ENCODE measurements around the gene AP4E1. TPM values are rescaled to one million over a fixed set of nuclear protein-coding genes. Genes with fewer than 3 reads are reported as not detected.
"Not testable (repeated sequence)": the region's sequence is repeated elsewhere in the genome, so short reads cannot be mapped to it uniquely, and the experiment has no call there.

AP4E1 gene
- total and polyA plus RNA-seq, 4 experiments from 2014 or later: 3.0 to 15.2 (median 9.1) TPM

DNA sequence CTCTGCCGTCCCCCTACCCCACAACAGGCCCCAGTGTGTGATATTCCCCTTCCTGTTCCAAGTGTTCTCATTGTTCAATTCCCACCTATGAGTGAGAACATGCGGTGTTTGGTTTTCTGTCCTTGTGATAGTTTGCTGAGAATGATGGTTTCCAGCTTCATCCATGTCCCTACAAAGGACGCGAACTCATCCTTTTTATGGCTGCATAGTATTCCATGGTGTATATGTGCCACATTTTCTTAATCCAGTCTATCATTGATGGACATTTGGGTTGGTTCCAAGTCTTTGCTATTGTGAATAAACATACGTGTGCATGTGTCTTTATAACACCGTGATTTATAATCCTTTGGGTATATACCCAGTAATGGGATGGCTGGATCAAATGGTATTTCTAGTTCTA, 46.4 kb downstream of the AP4E1 start:
- H3K9me3 ChIP-seq (ENCODE audit: control insufficient read depth in 1 of 2, low read length in 2 of 2); H3K4me1 Mint-ChIP-seq; H3K4me3 ChIP-seq (ENCODE audit: low read length in 2 of 2); H3K4me1 ChIP-seq (ENCODE audit: insufficient read depth, low read length); DNase-seq; H3K27ac Mint-ChIP-seq; intact Hi-C loops (cut with micrococcal nuclease); H3K4me3 Mint-ChIP-seq; CTCF ChIA-PET (ENCODE audit: partially characterized antibody); H3K27ac ChIP-seq (ENCODE audit: low read depth, low read length); H3K27me3 ChIP-seq (ENCODE audit: insufficient read depth, low read length); POLR2A ChIA-PET (ENCODE audit: partially characterized antibody); H3K27me3 Mint-ChIP-seq: not testable (repeated sequence)
- Mint-ChIP-seq H3K36me3 (peaks cover 84 to 93% of the 10 kb centered on the region in 2 donors), H3K9me3 (peaks cover 0 to 38% (median 23%) of the 10 kb centered on the region in 8 donors)
- peaks cover 50% of the 10 kb centered on the region for H3K36me3 ChIP-seq (ENCODE audit: insufficient read depth, low read length)

DNA sequence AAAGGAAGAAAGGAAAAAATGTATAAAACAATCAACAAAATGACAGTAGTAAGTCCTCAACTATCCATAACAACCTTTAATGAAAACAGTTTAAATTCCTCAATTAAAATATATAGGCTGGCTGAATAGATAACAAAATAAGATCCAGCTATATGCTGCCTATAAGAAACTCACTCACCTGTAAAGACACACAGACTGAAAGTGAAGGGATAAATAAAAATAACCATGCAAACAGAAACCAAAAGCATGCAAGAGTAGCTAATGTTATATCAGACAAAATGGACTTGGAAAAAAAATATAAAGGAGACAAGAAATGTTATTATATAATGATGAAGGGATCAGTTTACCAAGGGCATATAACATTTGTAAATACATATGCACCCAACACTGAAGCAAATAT, 51.2 kb downstream of the AP4E1 start:
- Mint-ChIP-seq H3K36me3 (peaks cover 86 to 94% of the 10 kb centered on the region in 2 donors), H3K9me3 (peaks cover 0 to 68% (median 58%) of the 10 kb centered on the region in 8 donors), H3K4me1 (peaks cover 0 to 6% (median 2%) of the 10 kb centered on the region in 4 donors), H3K27ac (no peak overlapping the region), H3K27me3 (no peaks in the 10 kb centered on the region), H3K4me3 (no peak overlapping the region)
- no peak overlapping the region for H3K27ac ChIP-seq (ENCODE audit: low read depth, low read length)
- peaks cover 30% of the 10 kb centered on the region for H3K36me3 ChIP-seq (ENCODE audit: insufficient read depth, low read length)
- H3K4me3 ChIP-seq (ENCODE audit: low read length in 2 of 2): no peak overlapping the region
- H3K4me1 ChIP-seq (ENCODE audit: insufficient read depth, low read length): no peaks in the 10 kb centered on the region
- DNase-seq: no peak
- CTCF ChIA-PET (ENCODE audit: partially characterized antibody): no interaction called here
- POLR2A ChIA-PET (ENCODE audit: partially characterized antibody): no interaction called here
- no peaks in the 10 kb centered on the region for H3K27me3 ChIP-seq (ENCODE audit: insufficient read depth, low read length)
- no peaks in the 10 kb centered on the region for H3K9me3 ChIP-seq (ENCODE audit: control insufficient read depth in 1 of 2, low read length in 2 of 2)
- intact Hi-C loops (cut with micrococcal nuclease): no loop called here

DNA sequence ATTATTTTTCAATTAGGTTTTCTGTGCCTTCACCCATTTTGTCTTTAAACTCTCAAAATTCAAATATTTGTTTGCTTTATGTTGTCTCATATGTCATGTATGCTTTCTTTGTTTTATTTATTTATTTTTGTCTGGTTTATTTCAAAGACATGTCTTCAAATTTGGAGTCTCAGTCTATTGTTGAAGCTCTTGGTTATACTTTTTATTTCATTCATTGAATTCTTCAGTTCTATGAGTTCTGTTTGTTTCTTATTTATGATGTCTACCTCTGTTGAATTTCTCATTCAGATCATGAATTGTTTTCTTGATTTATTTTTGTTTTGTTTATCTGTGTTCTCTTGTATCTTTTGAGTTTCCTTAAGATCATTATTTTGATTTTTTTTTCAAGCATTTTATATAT, 55.6 kb downstream of the AP4E1 start:
- Mint-ChIP-seq H3K4me3 (no peak overlapping the region), H3K36me3 (peaks cover 77 to 87% of the 10 kb centered on the region in 2 donors), H3K9me3 (peaks cover 3 to 93% (median 76%) of the 10 kb centered on the region in 8 donors), H3K4me1 (peaks cover 0 to 2% (median 0%) of the 10 kb centered on the region in 4 donors), H3K27me3 (no peaks in the 10 kb centered on the region), H3K27ac (no peak overlapping the region)
- Histone ChIP-seq H3K9me3 (ENCODE audit: control insufficient read depth in 1 of 2, low read length in 2 of 2) (peaks cover 0 to 3% of the 10 kb centered on the region in 2 donors), H3K4me1 (ENCODE audit: insufficient read depth, low read length) (no peaks in the 10 kb centered on the region), H3K4me3 (ENCODE audit: low read length in 2 of 2) (no peak overlapping the region), H3K27ac (ENCODE audit: low read depth, low read length) (no peak overlapping the region), H3K27me3 (ENCODE audit: insufficient read depth, low read length) (no peaks in the 10 kb centered on the region), H3K36me3 (ENCODE audit: insufficient read depth, low read length) (peaks cover 4% of the 10 kb centered on the region)
- CTCF ChIA-PET (ENCODE audit: partially characterized antibody): interaction anchor here (1.6 kb wide), 1 partner anchor 11 kb away, joined by 3 read pairs; no protein-coding TSS in a partner anchor
- DNase-seq: no peak
- POLR2A ChIA-PET (ENCODE audit: partially characterized antibody): no interaction called here
- intact Hi-C loops (cut with micrococcal nuclease): no loop called here

DNA sequence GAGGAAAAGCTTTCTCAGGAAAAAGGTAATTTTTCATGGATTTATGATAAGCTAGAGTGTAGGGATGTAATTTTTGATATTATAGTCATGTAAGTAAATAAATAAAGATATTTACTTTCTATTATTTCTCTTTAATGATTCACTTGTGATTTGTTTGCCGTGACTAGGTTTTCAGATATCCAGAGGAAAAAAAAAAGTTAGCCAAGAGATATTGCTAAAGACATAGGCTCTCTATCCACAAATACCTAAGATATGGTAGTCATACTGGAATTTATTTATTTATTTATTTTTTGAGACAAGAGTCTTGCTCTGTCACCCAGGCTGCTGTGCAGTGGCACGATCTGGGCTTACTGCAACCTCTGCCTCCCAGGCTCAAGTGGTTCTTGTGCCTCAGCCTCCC, 59.9 kb downstream of the AP4E1 start:
- POLR2A ChIA-PET (ENCODE audit: partially characterized antibody): no interaction called here
- Histone ChIP-seq H3K27me3 (ENCODE audit: insufficient read depth, low read length) (no peaks in the 10 kb centered on the region), H3K4me3 (ENCODE audit: low read length in 2 of 2) (no peak overlapping the region), H3K4me1 (ENCODE audit: insufficient read depth, low read length) (no peaks in the 10 kb centered on the region), H3K36me3 (ENCODE audit: insufficient read depth, low read length) (peaks cover 4% of the 10 kb centered on the region), H3K9me3 (ENCODE audit: control insufficient read depth in 1 of 2, low read length in 2 of 2) (peaks cover 0 to 11% of the 10 kb centered on the region in 2 donors), H3K27ac (ENCODE audit: low read depth, low read length) (no peak overlapping the region)
- no peak for DNase-seq
- CTCF ChIA-PET (ENCODE audit: partially characterized antibody): no interaction called here
- H3K27ac Mint-ChIP-seq: no peak overlapping the region
- intact Hi-C loops (cut with micrococcal nuclease): no loop called here
- H3K4me1 Mint-ChIP-seq: peaks cover 0 to 2% (median 0%) of the 10 kb centered on the region in 4 donors
- peaks cover 73 to 88% of the 10 kb centered on the region in 2 donors for H3K36me3 Mint-ChIP-seq
- no peak overlapping the region for H3K4me3 Mint-ChIP-seq
- H3K27me3 Mint-ChIP-seq: no peaks in the 10 kb centered on the region
- H3K9me3 Mint-ChIP-seq: peaks cover 5 to 90% (median 68%) of the 10 kb centered on the region in 8 donors

DNA sequence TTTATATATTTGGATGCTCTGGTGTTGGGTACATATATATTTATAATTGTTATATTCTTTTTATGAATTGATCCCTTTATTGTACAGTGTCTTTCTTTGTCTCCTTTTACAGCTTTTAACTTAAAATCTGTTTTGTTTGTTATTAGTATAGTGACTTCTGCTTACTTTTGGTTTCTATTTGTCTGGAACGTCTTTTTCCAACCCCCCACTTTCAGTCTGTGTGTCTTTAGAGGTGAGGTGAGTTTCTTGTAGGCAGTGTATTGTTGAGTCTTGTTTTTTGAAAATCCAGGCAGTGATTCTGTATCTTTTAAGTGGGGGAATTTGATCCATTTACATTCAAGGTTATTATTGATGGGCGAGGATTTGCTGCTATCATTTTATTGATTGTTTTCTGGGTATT, 62.0 kb downstream of the AP4E1 start:
- peak overlapping the region in 1 of 7 donors; percentile 58 for H3K27ac Mint-ChIP-seq

DNA sequence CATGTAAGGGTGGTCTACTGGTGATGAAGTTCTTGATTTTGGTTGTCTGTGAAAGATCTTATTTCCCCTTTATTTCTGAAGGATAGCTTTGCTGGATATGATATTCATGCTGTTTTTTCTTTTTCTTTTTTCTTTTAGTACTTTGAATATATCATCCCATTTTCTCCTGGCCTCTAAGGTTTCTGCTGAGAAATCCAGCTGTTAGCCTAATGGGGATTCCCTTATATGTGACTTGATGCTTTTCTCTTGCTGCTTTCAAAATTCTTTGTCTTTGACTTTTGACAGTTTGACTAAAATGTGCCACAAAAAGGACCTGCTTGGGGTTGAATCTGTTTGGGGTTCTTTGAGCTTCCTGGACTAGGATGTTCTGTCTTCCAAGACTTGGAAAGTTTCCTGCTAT, 62.6 kb downstream of the AP4E1 start:
- no peaks in the 10 kb centered on the region for H3K27me3 ChIP-seq (ENCODE audit: insufficient read depth, low read length)
- H3K9me3 ChIP-seq (ENCODE audit: control insufficient read depth in 1 of 2, low read length in 2 of 2): peaks cover 0 to 8% of the 10 kb centered on the region in 2 donors
- Mint-ChIP-seq H3K4me1 (peaks cover 0 to 9% (median under 1%) of the 10 kb centered on the region in 4 donors), H3K4me3 (no peak overlapping the region), H3K36me3 (peaks cover 68 to 87% of the 10 kb centered on the region in 2 donors), H3K9me3 (peaks cover 4 to 69% (median 51%) of the 10 kb centered on the region in 8 donors), H3K27ac (no peak overlapping the region), H3K27me3 (no peaks in the 10 kb centered on the region)
- no peak overlapping the region for H3K4me3 ChIP-seq (ENCODE audit: low read length in 2 of 2)
- H3K4me1 ChIP-seq (ENCODE audit: insufficient read depth, low read length): no peaks in the 10 kb centered on the region
- no peak for DNase-seq
- intact Hi-C loops (cut with micrococcal nuclease): no loop called here
- CTCF ChIA-PET (ENCODE audit: partially characterized antibody): no interaction called here
- no peak overlapping the region for H3K27ac ChIP-seq (ENCODE audit: low read depth, low read length)
- POLR2A ChIA-PET (ENCODE audit: partially characterized antibody): no interaction called here
- peaks cover 4% of the 10 kb centered on the region for H3K36me3 ChIP-seq (ENCODE audit: insufficient read depth, low read length)

More for the DNA sequence above, 62.0 kb downstream of the AP4E1 start:
- Mint-ChIP-seq H3K9me3 (peaks cover 4 to 72% (median 56%) of the 10 kb centered on the region in 8 donors), H3K4me1 (peaks cover 0 to 8% (median under 1%) of the 10 kb centered on the region in 4 donors), H3K4me3 (no peak overlapping the region), H3K36me3 (peaks cover 70 to 87% of the 10 kb centered on the region in 2 donors), H3K27me3 (no peaks in the 10 kb centered on the region)
- intact Hi-C loops (cut with micrococcal nuclease): no loop called here
- Histone ChIP-seq H3K27ac (ENCODE audit: low read depth, low read length) (no peak overlapping the region), H3K9me3 (ENCODE audit: control insufficient read depth in 1 of 2, low read length in 2 of 2) (peaks cover 0 to 8% of the 10 kb centered on the region in 2 donors), H3K4me1 (ENCODE audit: insufficient read depth, low read length) (no peaks in the 10 kb centered on the region), H3K36me3 (ENCODE audit: insufficient read depth, low read length) (peaks cover 4% of the 10 kb centered on the region), H3K27me3 (ENCODE audit: insufficient read depth, low read length) (no peaks in the 10 kb centered on the region), H3K4me3 (ENCODE audit: low read length in 2 of 2) (no peak overlapping the region)
- ChIA-PET CTCF (ENCODE audit: partially characterized antibody) (no interaction called here), POLR2A (ENCODE audit: partially characterized antibody) (no interaction called here)
- DNase-seq: no peak

DNA sequence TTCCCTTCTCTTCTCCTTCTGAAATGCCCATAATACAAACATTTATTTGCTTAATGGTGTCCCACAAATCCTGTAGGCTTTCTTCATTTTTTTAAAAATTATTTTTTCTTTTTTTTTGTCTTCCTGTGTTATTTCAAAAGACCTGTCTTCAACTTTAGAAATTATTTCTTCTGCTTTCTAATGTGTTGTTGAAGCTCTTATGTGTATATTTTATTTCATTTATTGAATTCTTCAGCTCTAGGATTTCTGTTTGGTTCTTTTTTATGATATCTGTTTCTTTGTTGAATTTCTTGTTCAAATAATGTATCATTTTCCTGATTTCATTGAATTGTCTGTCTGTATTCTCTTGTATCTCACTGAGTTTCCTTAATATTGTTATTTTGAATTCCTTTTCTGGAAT, 63.1 kb downstream of the AP4E1 start:
- H3K4me3 Mint-ChIP-seq: no peak overlapping the region
- H3K27me3 Mint-ChIP-seq: no peaks in the 10 kb centered on the region
- peaks cover 0 to 9% (median 1%) of the 10 kb centered on the region in 4 donors for H3K4me1 Mint-ChIP-seq
- no peak for DNase-seq
- Histone ChIP-seq H3K36me3 (ENCODE audit: insufficient read depth, low read length) (peaks cover 4% of the 10 kb centered on the region), H3K9me3 (ENCODE audit: control insufficient read depth in 1 of 2, low read length in 2 of 2) (peaks cover 0 to 8% of the 10 kb centered on the region in 2 donors), H3K4me3 (ENCODE audit: low read length in 2 of 2) (no peak overlapping the region), H3K27ac (ENCODE audit: low read depth, low read length) (no peak overlapping the region), H3K27me3 (ENCODE audit: insufficient read depth, low read length) (no peaks in the 10 kb centered on the region), H3K4me1 (ENCODE audit: insufficient read depth, low read length) (no peaks in the 10 kb centered on the region)
- peaks cover 69 to 86% of the 10 kb centered on the region in 2 donors for H3K36me3 Mint-ChIP-seq
- intact Hi-C loops (cut with micrococcal nuclease): no loop called here
- ChIA-PET CTCF (ENCODE audit: partially characterized antibody) (no interaction called here), POLR2A (ENCODE audit: partially characterized antibody) (no interaction called here)
- peaks cover 4 to 65% (median 49%) of the 10 kb centered on the region in 8 donors for H3K9me3 Mint-ChIP-seq
- H3K27ac Mint-ChIP-seq: no peak overlapping the region
